HG02759 (cell line): ENCODE data around the gene TOM1L2.
"Not testable (repeated sequence)": the region's sequence is repeated elsewhere in the genome, so short reads cannot be mapped to it uniquely, and the experiment has no call there.

Experiments
- ATAC-seq: cut with Tn5 transposase; IDR thresholded peaks from one replicate; pipeline ENCODE4 v1.9.1; 2021; ENCODE audit warnings: mild to moderate bottlenecking, moderate library complexity; ENCODE audit not compliant: unreplicated experiment

The TOM1L2 gene

GRCh38 chr17:17995887-17996286 lies 23.7 kb upstream of the TOM1L2 start:
- ATAC-seq: not testable (repeated sequence)

DNA sequence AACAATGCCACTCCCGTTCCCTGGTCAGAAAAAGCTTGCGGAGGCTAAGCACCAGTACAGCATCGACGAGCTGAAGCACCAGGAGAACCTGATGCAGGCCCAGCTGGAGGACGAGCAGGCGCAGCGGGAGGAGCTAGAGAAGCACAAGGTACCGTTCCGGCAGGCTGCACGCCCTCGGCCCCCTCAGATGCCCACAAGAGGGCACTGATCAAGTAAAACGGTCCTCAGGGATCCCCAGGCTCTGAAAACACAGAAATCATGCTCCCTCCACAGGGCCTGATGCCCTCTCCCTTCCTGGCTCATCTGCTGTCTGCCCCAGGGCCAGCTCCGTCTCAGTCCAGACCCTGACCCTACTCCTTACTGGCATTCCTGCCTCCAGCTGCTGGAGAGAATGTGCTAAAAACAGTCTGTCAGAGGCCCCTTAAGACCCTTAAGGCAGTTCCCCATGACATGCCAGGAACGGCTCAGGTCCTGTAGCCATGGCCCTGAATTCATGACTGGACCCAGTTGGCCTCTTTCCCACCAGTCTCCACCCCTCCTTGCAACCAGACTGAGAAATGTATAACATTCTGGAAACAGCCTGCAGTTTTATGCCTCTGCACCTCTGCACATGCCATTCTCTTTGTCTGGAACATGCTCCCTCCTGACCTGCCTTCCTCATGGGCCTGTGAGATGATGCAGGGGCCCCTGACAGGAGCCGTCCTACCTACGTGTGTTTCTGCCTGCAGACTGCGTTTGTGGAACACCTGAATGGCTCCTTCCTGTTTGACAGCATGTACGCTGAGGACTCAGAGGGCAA lies 22.3 kb upstream of the TOM1L2 start:
- ATAC-seq: no peak

- ATAC-seq: no peak
Observed at GRCh38 chr17:17993852-17994251, 21.7 kb upstream of the TOM1L2 start.

DNA sequence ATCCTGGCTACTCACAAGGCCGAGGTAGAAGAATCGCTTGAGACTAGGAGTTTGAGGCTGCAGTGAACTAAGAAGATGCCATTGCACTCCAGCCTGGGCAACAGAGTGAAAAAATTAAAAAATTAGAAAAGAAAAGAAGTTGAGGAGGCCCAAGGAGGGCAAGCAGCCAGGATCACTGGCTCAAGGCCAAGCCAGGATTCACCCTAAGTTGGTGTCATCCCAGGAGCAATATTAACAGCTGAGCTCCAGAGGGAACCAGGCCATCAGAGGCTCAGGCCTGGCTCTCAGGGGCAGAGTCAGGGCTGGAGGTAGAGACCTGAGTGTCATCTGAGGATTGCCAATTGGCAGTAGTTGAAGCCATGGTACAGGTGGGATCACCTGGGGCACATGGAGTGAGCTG lies 21.2 kb upstream of the TOM1L2 start:
- ATAC-seq: no peak

GRCh38 chr17:17990282-17990681 lies 18.1 kb upstream of the TOM1L2 start:
- no peak for ATAC-seq

GRCh38 chr17:17989618-17990017 lies 17.4 kb upstream of the TOM1L2 start:
- no peak for ATAC-seq

DNA sequence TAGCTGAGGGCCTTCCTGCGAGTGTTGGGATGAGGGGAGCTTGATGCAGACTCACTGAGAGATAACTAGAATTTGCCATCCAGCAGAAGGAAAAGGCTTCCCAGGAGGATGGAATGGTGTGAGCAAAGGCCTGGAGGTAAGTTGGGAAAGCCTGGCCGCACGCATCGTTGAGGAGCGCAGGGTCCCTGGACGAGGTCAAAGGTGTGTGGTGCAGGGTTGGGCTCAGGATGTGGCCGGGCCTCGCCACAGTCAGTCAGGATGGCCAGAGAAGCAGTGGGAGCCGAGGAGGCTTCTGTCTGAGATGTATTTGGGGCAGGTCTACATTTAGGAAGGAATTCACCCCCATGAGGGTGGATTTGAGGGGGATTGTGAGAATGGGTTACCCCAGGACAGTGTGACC lies 16.9 kb upstream of the TOM1L2 start:
- no peak for ATAC-seq

- ATAC-seq: no peak
Observed at GRCh38 chr17:17988427-17988945, 16.3 kb upstream of the TOM1L2 start.

- no peak for ATAC-seq
Observed at GRCh38 chr17:17987901-17988300, 15.7 kb upstream of the TOM1L2 start.

GRCh38 chr17:17987187-17987896 lies 15.1 kb upstream of the TOM1L2 start:
- no peak for ATAC-seq

- no peak for ATAC-seq
Observed at GRCh38 chr17:17985555-17985954, 13.4 kb upstream of the TOM1L2 start.

DNA sequence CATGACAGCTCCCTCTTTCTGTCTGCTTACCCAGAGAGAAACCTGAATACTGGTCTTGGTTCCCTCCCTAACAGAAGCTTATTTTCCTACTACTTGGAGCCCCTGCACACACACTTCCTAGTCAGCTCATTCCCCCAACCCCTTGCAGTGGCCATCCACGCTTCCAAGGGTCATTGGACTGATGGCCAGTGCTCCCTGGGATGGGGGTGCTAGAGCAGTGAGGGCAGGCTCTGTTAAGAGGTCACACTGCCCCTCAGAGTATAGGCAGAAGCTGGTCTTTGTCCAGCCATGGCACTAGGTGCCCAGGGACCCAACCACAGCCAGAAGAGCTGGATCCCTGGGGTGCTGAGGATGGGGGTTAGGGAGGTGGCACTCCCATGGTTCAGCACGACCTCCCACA lies 13.0 kb upstream of the TOM1L2 start:
- ATAC-seq: no peak

DNA sequence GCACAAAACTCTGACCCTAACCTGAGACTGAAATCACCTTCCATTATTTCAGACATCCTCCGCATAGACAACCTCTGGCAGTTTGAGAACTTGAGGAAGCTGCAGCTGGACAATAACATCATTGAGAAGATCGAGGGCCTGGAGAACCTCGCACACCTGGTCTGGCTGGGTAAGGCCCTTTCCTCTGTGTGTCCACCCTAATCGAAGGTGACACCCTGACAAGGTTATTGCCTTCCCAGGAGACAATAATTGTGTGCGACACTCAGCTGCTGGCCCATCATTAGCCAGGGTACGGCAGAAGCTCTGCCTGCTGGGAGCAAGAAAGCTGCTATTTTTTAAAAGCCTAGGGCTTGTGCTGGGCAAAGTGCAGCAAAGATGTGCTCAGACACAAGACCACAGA lies 11.6 kb upstream of the TOM1L2 start:
- ATAC-seq: no peak

GRCh38 chr17:17983376-17983775 lies 11.2 kb upstream of the TOM1L2 start:
- ATAC-seq: no peak

DNA sequence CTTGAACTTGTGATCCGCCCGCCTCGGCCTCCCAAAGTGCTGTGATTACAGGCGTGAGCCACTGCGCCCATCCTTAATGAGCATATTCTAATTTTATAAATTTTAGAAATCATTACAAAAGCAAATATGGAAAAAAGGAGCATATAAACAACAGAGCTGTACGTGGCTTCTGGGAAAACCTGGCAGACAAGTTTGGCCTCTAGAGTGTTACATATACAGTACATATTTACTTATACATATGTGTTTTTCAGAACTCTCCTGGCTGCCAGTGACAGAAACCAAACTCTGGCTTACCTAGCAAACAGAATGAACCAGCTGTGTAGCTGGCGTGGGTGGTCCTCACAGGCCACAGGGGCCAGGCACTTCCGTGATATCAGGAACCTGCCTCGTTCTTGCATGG lies 10.6 kb upstream of the TOM1L2 start:
- no peak for ATAC-seq

GRCh38 chr17:17981330-17981729 lies 9.1 kb upstream of the TOM1L2 start:
- no peak for ATAC-seq

DNA sequence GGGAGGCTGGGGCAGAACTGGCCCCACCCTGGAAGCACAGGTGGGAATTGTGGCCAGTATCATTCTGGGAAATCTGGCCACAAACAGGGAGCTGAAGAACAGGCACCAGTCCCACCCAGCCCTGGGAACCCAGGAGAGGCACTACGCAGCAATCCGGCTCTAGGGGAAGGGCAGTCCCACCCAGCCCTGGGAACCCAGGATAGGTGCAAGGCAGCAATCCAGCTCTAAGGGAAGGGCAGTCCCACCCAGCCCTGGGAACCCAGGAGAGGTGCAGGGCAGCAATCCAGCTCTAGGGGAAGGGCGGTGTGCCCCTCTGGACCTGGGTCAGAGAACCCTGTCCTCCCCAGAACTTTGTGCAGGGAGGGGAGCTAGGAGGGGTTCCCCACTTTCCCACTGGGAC lies 7.6 kb upstream of the TOM1L2 start:
- no peak for ATAC-seq

GRCh38 chr17:17978481-17979424 lies 6.6 kb upstream of the TOM1L2 start:
- no peak for ATAC-seq

DNA sequence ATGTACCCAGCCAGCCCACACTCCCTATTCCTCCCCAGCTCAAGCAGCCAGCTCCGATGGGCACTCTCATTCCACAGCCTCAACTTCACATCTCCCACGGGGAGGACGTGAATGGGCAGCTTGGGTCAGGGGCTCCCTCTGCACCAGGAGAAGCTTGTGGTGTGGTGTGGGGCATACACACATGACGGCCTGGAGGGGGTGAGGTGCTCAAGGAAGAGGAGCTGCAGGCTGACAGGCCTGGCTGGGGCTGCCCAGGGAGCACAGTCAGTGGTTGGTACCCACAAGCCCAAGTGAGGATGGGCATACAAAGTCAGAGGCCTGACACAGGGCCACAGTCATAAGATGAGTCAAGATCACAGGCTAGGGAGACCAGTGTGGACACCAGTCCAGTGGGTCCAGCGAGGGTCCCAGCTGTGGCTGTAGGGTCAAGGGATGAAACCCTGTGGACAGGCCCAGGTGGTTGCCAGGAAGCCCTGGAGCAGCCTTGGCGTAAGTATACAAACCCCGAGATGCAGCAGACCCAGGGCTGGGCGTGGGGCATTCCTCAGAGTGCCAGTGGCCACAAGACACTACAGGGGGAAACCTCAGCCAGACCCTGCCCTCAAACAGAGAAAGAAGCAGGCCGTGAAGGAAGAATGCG lies 4.9 kb upstream of the TOM1L2 start:
- ATAC-seq: no peak

DNA sequence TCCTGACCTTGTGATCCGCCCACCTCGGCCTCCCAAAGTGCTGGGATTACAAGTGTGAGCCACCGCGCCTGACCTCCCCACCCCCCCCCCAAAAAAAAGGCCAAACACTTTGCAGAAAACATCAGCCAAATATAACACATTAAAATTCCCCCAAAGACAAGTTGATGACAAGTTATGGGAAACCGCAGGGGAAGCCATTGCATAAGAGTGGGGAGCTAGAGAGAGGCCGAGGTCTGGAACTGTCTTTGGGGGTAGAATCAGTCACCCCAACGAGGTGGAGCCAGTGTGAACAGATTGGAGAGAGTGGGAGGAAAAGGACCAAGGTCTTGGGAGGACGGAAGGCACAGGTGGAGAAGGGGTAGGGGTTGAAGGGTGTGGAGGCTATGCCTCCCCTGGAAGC lies 3.2 kb upstream of the TOM1L2 start:
- ATAC-seq: no peak

GRCh38 chr17:17972952-17973254 lies 703 bp upstream of the TOM1L2 start:
- ATAC-seq: no peak
